MG63 (cell line): ENCODE measurements around the gene TRIM71. TPM values are rescaled to one million over a fixed set of nuclear protein-coding genes. Genes with fewer than 3 reads are reported as not detected.
A peak's percentile ranks its signal among the peaks of the same experiment; 100 is the strongest.
"Not testable (repeated sequence)": the region's sequence is repeated elsewhere in the genome, so short reads cannot be mapped to it uniquely, and the experiment has no call there.

Experiments used
- DNase-seq: peaks from one replicate; pipeline ENCODE4 v3.0.0-alpha.2; 2020
- H3K27me3 ChIP-seq: fragments of 250-450 bp; sonication (Bioruptor Pico); 2 replicates; pipeline ENCODE4 v1.5.1; 2020; ENCODE audit warnings: mild to moderate bottlenecking, moderate library complexity
- H3K36me3 ChIP-seq: fragments of 250-450 bp; sonication (Bioruptor Pico); 2 replicates; pipeline ENCODE4 v1.5.1; 2020; ENCODE audit warnings: mild to moderate bottlenecking, moderate library complexity
- H3K4me3 ChIP-seq: fragments of 250-450 bp; sonication (Bioruptor Pico); 2 replicates; pipeline ENCODE4 v1.5.1; 2020; ENCODE audit warnings: mild to moderate bottlenecking, moderate library complexity
- H3K9me3 ChIP-seq: fragments of 250-450 bp; sonication (Bioruptor Pico); 2 replicates; pipeline ENCODE4 v1.5.1; 2020; ENCODE audit warnings: mild to moderate bottlenecking, moderate library complexity
- total RNA-seq: library from RNA; depleted of rRNA; stranded (reverse); fragments of >200 nt; shearing (Covaris generic); gene quantifications from 2 replicates; pipeline ENCODE4 v1.2.3, GENCODE V29; 2014; ENCODE audit warnings: low replicate concordance

Gene TRIM71
- total RNA-seq, 1 experiment from 2014 or later, result not detected

GRCh38 chr3:32835049-32835371 lies 17.2 kb downstream of the TRIM71 start:
- Histone ChIP-seq H3K27me3 (no peaks in the 10 kb centered on the region), H3K4me3 (no peak overlapping the region)
- DNase-seq, result no peak

GRCh38 chr3:32835961-32836360 lies 18.2 kb downstream of the TRIM71 start:
- Histone ChIP-seq H3K4me3 (no peak overlapping the region), H3K36me3 (no peaks in the 10 kb centered on the region), H3K27me3 (no peaks in the 10 kb centered on the region), H3K9me3 (no peaks in the 10 kb centered on the region)
- DNase-seq, result no peak

More at GRCh38 chr3:32835049-32835371, 17.2 kb downstream of the TRIM71 start:
- Histone ChIP-seq H3K9me3 (no peaks in the 10 kb centered on the region), H3K36me3 (no peaks in the 10 kb centered on the region)

DNA sequence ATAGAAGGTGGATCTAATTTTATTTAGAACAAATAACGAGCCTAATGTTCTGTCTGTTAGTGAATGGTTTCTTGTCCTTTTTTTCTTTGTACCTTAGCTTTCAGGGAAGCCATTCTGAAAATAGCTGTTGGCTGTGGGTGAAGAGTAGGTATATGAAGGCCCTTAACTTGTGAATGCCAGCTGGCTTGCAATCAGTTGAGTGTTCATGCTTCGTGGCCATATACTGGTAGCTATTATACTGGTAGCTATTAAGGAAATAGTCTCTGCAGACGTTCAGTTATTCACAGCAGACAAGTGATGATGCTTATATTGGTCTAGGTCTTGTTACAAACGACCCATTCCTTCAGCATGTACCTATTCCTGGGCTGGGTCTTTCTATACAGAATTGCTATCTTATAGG lies 18.8 kb downstream of the TRIM71 start:
- DNase-seq, result no peak
- H3K27me3 ChIP-seq, result no peaks in the 10 kb centered on the region
- H3K9me3 ChIP-seq, result no peaks in the 10 kb centered on the region
- no peak overlapping the region for H3K4me3 ChIP-seq
- H3K36me3 ChIP-seq, result no peaks in the 10 kb centered on the region

DNA sequence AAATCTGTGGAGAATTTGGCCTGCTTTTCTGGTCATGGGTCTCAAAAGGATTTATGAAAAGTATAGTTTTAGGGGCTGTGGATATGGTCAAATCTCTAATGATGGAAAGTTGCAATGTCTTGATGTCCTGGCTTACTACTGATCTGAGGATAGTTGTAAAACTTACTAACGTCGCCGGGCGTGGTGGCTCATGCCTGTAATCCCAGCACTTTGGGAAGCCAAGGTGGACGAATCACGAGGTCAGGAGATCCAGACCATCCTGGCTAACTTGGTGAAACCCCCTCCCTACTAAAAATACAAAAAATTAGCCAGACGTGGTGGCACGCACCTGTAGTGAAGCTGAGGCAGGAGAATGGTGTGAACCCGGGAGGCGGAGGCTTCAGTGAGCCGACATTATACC lies 19.6 kb downstream of the TRIM71 start:
- H3K36me3 ChIP-seq, result no peaks in the 10 kb centered on the region
- no peak for DNase-seq
- H3K4me3 ChIP-seq, result no peak overlapping the region
- no peaks in the 10 kb centered on the region for H3K27me3 ChIP-seq
- H3K9me3 ChIP-seq, result no peaks in the 10 kb centered on the region

DNA sequence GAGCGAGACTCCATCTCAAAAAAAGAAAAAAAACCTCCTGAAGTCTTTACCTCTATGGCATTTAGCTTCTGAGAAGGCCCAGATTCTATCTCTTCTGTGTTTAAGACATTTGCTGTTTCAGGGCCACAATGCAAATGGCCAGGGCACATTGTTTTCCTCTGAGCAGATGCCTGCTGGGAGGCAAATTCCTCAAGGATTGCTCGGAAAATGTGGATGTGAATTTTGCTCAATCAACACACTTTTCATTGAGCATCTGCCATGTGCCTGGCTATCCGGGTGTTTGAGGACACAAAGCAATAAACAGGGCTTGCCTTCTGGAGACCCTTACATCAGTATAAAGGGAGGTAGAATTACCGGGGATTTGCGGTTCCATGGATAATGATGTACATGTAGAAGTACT lies 20.0 kb downstream of the TRIM71 start:
- DNase-seq, result no peak
- Histone ChIP-seq H3K4me3 (no peak overlapping the region), H3K9me3 (no peaks in the 10 kb centered on the region), H3K27me3 (no peaks in the 10 kb centered on the region), H3K36me3 (no peaks in the 10 kb centered on the region)

GRCh38 chr3:32839714-32840085 lies 21.9 kb downstream of the TRIM71 start:
- Histone ChIP-seq H3K27me3 (no peaks in the 10 kb centered on the region), H3K4me3 (no peak overlapping the region), H3K9me3 (no peaks in the 10 kb centered on the region), H3K36me3 (no peaks in the 10 kb centered on the region)
- DNase-seq, result no peak

DNA sequence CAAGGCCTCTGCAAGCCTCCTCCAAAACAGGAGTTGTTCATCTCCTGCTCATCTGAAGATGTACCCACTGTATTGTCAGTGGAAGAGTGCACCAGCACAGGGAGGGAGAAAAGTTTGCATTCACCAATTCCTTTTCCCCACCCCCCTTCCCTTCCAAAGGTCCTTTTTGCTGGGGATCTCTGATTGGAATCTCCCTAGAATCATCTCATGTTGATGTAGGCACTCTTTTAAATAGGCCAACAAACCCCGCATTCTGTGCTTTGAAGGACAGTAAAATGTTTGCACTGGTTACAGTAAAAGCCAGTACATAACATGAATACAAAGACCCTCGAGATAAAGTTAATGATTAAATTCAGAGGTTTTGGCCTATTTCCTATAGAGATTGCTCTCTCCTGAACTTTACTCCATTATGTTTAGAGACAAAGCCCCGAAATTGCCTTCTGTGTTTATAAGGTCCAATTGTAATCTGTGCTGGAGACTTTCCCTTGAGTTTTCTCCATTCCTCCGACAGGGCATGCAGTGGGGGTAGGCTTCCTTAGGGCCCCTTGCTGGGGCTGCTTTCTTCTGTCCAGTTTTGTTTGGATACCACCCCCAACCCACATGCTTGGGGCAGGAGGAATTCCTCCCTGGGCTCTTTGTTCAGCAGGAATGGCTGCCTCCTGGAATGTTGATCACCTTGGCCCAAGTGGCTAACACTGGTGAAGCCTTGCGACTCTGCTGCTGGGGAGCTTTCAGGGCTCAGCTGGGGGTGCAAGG lies 22.5 kb downstream of the TRIM71 start:
- Histone ChIP-seq H3K4me3 (no peak overlapping the region), H3K27me3 (no peaks in the 10 kb centered on the region), H3K36me3 (no peaks in the 10 kb centered on the region), H3K9me3 (no peaks in the 10 kb centered on the region)
- DNase-seq, result no peak

GRCh38 chr3:32841341-32841740 lies 23.5 kb downstream of the TRIM71 start:
- Histone ChIP-seq H3K27me3 (no peaks in the 10 kb centered on the region), H3K9me3 (no peaks in the 10 kb centered on the region), H3K36me3 (no peaks in the 10 kb centered on the region), H3K4me3 (no peak overlapping the region)
- no peak for DNase-seq

DNA sequence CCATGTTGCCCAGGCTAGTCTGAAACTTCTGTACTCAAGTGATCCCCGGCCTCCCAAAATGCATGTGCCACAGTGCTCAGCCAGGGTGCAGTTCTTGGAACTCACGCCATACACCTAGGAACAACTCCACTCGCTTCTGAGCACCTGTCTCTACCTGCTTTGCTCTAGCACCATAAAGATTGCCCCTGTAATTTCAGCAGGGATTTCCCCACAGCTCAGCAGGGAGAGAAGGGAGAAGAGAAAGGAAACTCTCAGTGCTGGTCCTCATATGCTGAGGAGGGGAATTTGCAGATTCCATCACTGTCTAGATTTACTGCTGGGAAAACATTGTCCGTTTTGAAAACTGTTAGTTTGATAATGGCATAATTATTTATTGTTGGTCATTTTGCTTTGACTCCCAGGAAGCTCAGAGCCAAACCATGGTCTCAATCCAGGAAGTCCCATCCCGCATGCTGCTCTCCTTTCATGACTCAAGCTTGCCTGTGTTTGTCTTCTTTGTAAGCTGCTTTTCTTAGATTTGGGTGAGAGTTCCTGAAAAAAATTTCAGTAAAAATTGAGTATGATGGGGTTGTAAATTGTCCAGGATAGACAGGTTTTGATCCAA lies 24.2 kb downstream of the TRIM71 start:
- Histone ChIP-seq H3K9me3 (no peaks in the 10 kb centered on the region), H3K27me3 (no peaks in the 10 kb centered on the region), H3K4me3 (no peak overlapping the region), H3K36me3 (no peaks in the 10 kb centered on the region)
- peak; percentile 7 for DNase-seq

- no peak for DNase-seq
- Histone ChIP-seq H3K4me3 (no peak overlapping the region), H3K9me3 (no peaks in the 10 kb centered on the region), H3K36me3 (no peaks in the 10 kb centered on the region), H3K27me3 (no peaks in the 10 kb centered on the region)
Observed at GRCh38 chr3:32842531-32842931, 24.7 kb downstream of the TRIM71 start.

- H3K9me3 ChIP-seq, result no peaks in the 10 kb centered on the region
- H3K4me3 ChIP-seq, result no peak overlapping the region
- H3K27me3 ChIP-seq, result no peaks in the 10 kb centered on the region
- no peak for DNase-seq
- no peaks in the 10 kb centered on the region for H3K36me3 ChIP-seq
Observed at GRCh38 chr3:32842987-32843386, 25.2 kb downstream of the TRIM71 start.

DNA sequence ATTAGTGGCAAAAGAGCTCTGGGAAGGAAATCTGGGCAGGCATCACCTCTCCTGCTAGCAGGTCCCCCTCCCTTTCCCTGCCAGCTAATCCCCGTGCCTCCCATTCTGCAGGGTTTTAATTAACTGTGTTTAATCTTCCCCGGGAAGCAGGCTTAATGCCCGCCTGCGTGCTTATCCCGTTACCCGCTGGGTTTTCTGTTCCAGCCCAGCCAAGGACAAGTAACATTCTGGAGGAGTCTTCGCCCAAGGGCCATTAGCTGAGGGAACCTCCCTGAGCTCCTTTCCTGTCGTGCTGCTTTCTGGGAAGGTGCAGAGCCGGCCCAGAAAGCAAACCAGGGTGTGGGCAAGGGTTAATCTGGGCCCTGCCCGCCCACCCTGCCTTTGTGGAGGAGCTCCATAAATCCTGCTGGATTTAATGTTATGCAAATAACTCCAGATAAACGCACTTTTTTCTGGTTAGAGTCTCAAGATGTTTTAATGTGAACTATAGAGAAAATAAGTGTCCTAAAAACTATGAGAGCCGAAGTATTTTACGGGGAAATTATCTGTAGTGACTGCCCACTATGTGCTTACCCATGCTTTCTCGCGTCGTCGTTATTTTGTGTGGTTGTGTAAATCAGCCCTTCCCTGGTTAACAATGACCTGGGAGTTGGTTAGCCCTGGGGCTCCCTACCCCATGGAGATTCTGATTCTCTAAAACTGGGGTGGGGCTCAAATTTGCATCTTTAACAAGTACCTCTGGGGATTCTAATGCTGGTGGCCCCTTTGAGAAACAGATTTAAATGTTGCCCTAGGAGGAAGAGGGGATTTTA lies 25.9 kb downstream of the TRIM71 start:
- Histone ChIP-seq H3K9me3 (no peaks in the 10 kb centered on the region), H3K4me3 (no peak overlapping the region), H3K27me3 (no peaks in the 10 kb centered on the region), H3K36me3 (no peaks in the 10 kb centered on the region)
- no peak for DNase-seq

- H3K9me3 ChIP-seq, result no peaks in the 10 kb centered on the region
- no peak for DNase-seq
- no peaks in the 10 kb centered on the region for H3K36me3 ChIP-seq
- H3K27me3 ChIP-seq, result no peaks in the 10 kb centered on the region
- no peak overlapping the region for H3K4me3 ChIP-seq
Observed at GRCh38 chr3:32844322-32844654, 26.5 kb downstream of the TRIM71 start.

GRCh38 chr3:32844914-32845313 lies 27.1 kb downstream of the TRIM71 start:
- no peaks in the 10 kb centered on the region for H3K36me3 ChIP-seq
- no peak overlapping the region for H3K4me3 ChIP-seq
- H3K9me3 ChIP-seq, result no peaks in the 10 kb centered on the region
- no peak for DNase-seq
- no peaks in the 10 kb centered on the region for H3K27me3 ChIP-seq

GRCh38 chr3:32845546-32845945 lies 27.7 kb downstream of the TRIM71 start:
- not testable (repeated sequence) for H3K4me3 ChIP-seq, H3K27me3 ChIP-seq, H3K9me3 ChIP-seq, H3K36me3 ChIP-seq, DNase-seq

- not testable (repeated sequence) for H3K4me3 ChIP-seq, H3K36me3 ChIP-seq, H3K9me3 ChIP-seq, H3K27me3 ChIP-seq, DNase-seq
Observed at GRCh38 chr3:32847045-32847444, 29.2 kb downstream of the TRIM71 start.

DNA sequence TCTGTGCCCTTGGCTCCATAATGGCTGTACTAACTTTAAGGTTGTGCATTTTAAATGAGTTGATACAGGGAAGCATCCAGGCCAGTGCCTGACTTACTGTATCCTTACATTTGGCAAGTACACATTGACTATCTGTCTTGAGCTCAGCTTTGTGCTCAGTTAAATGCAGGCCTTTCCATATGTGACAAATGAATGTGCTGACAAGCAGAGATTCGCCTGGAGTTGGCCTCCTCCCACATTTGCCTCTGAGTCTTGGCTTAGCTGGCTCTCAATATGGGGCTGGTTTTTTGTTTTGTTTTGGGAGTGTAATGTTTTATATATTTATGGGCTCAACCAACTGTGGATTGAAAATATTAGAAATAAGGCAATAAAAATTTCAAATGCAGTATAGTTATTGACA lies 29.7 kb downstream of the TRIM71 start:
- Histone ChIP-seq H3K4me3 (no peak overlapping the region), H3K9me3 (no peaks in the 10 kb centered on the region), H3K27me3 (no peaks in the 10 kb centered on the region), H3K36me3 (no peaks in the 10 kb centered on the region)
- no peak for DNase-seq

GRCh38 chr3:32848215-32848614 lies 30.4 kb downstream of the TRIM71 start:
- H3K4me3 ChIP-seq, result no peak overlapping the region
- H3K36me3 ChIP-seq, result no peaks in the 10 kb centered on the region
- H3K9me3 ChIP-seq, result no peaks in the 10 kb centered on the region
- no peaks in the 10 kb centered on the region for H3K27me3 ChIP-seq
- no peak for DNase-seq
